Kidney epithelial cell (primary cell): ENCODE results near the gene MAGEF1. TPM values are rescaled to one million over a fixed set of nuclear protein-coding genes. Genes with fewer than 3 reads are reported as not detected.

ENCODE experiments used
- DNase-seq: peaks from one replicate; pipeline ENCODE4 v3.0.0-alpha.2; 2010; ENCODE audit warnings: low read depth
- H3K27me3 ChIP-seq: 2 replicates; pipeline ENCODE4 v1.6.0; 2011; ENCODE audit warnings: low read length; ENCODE audit not compliant: control insufficient read depth, insufficient read depth
- H3K36me3 ChIP-seq: 2 replicates; pipeline ENCODE4 v1.5.1; 2011; ENCODE audit warnings: low read length; ENCODE audit not compliant: control insufficient read depth, insufficient read depth
- H3K4me3 ChIP-seq: 2 replicates; pipeline ENCODE4 v1.5.1; 2011; ENCODE audit warnings: low read depth, mild to moderate bottlenecking, control low read depth, low read length
- total RNA-seq: library from RNA; depleted of rRNA; stranded (reverse); fragments of >200 nt; gene quantifications from 2 replicates; pipeline ENCODE4 v1.2.3, GENCODE V29; 2015
- TF ChIP-seq, protein P1 (sequence below): IDR thresholded peaks from 2 replicates; pipeline ENCODE4 v1.5.1; 2011; ENCODE audit warnings: mild to moderate bottlenecking, moderate library complexity, low read length, control low read depth, inconsistent platforms; ENCODE audit not compliant: insufficient read depth, poor library complexity, severe bottlenecking

The MAGEF1 gene
- total RNA-seq, 1 donor from 2014 or later, result 48.0 TPM

DNA sequence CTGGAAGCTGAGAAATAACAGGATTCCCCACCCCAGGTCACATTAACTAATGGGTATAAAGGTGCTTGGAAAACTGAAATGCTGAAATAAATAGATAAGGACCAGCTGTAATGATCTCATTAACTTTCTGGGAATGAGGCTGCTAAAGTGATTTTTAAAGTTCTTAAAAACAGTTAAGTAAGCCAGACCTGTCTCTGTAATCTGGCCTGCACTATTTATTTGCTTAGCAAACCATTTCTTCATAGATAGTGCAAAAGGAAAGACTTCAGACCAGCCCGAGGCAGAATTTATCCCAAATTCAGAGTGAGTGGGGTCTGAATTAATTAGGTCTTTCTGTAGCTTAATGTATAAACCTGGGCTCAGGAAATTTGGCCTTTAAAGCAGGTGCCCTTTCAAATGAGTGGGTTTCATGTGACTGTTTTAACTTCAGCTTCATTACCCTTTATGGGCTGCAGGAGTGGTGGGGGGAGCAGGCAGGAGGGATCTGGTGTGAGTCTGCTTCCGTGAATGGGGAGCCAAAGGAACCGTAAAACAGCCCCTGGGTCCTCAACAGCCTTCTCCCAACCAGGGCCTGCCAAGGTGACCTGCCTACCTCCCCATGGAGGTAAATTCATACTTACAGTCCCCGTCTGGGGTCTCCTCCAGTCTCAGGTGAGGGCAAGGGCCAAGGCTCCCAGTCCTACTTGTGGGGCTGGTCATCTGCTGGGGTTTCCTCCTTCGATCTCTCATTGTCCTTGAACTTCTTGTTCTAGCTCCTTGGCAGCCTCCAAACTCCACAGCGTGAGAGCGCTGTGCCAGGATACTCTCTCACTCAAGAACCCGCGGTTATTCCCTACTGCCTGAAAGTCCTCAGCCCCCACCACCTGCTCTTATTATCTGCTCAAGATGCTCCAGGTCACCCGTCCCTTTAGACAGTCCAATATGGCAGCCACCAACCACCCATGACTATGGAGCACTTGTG is 31.2 kb downstream of the MAGEF1 start:
- Histone ChIP-seq H3K4me3 (no peak overlapping the region), H3K27me3 (no peaks in the 10 kb centered on the region), H3K36me3 (no peaks in the 10 kb centered on the region)
- TF ChIP-seq, protein P1, sequence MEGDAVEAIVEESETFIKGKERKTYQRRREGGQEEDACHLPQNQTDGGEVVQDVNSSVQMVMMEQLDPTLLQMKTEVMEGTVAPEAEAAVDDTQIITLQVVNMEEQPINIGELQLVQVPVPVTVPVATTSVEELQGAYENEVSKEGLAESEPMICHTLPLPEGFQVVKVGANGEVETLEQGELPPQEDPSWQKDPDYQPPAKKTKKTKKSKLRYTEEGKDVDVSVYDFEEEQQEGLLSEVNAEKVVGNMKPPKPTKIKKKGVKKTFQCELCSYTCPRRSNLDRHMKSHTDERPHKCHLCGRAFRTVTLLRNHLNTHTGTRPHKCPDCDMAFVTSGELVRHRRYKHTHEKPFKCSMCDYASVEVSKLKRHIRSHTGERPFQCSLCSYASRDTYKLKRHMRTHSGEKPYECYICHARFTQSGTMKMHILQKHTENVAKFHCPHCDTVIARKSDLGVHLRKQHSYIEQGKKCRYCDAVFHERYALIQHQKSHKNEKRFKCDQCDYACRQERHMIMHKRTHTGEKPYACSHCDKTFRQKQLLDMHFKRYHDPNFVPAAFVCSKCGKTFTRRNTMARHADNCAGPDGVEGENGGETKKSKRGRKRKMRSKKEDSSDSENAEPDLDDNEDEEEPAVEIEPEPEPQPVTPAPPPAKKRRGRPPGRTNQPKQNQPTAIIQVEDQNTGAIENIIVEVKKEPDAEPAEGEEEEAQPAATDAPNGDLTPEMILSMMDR, result no peak
- no peak for DNase-seq

DNA sequence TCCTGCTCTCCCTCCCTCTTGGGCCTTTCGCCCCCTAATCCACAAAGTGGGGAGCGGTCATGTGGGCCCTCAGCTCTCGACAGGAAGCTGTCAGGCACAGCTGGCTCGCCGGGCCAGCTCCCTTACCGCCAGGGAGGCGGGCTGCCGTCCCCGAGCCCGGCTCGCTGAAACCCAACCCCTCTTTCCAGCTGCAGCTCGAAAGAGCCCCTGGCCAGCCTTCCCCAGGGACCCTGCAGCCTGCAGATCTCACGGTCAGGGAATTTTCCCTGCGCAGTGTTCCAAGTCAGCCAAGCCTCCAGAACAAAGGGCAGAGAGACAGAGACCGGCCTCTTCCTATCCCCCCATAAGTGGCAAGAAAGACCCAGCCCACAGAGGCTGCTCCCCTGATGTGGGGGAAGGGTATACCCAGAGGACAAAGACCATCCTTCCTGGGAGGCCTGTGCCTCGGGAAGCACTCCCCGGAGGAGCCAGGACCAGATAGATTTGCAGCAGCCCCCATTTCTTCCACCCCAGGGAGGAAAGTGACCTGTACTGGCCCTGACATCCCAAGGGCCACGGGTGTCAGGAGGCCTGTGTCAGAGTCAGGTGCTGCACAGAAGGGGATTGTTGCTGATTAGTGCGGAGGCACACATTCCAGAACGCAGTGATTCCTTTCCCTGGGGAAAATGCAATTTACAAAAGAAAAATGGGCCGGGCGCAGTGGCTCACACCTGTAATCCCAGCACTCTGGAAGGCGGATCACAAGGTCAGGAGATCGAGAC is 32.6 kb downstream of the MAGEF1 start:
- no peak overlapping the region for H3K4me3 ChIP-seq
- no peaks in the 10 kb centered on the region for H3K36me3 ChIP-seq
- no peaks in the 10 kb centered on the region for H3K27me3 ChIP-seq
- TF ChIP-seq, protein P1, result no peak
- no peak for DNase-seq

DNA sequence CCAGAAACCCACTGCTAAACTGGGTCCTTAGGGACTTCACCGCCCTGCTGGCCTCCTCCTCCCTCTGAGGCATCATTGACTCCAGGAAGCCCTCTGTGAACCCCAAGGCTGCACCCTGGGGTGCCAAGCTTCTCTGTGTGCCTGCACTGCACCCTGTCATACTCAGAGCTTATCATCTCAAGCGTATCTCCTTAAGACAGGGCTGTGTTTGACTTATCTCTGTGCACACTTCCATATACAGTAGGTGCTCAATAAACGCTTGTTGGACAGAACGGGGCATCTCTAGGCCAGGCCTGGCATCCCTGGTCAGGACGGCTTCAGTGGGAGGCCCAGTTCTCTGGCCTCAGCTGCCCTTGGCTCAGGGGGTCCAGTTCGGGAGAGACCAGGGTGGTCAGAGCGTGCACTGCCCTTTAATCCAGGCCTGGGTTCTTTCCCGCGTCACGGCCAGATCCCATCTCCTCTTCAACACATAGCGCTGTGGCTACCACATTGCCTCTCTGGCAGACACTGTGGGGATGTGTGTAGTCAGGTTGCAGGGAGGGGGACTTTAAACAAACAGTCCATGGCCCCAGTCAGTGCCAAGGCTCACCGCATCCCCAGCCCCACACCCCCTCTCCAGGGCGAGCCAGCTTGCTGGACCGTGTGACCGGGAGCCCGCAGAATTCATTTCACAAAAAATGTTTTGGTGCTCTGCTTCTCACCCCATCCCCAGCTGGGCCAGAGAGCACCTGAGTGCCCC is 33.4 kb downstream of the MAGEF1 start:
- Histone ChIP-seq H3K4me3 (no peak overlapping the region), H3K36me3 (no peaks in the 10 kb centered on the region), H3K27me3 (peaks cover under 1% of the 10 kb centered on the region)
- no peak for DNase-seq
- TF ChIP-seq, protein P1, result no peak

DNA sequence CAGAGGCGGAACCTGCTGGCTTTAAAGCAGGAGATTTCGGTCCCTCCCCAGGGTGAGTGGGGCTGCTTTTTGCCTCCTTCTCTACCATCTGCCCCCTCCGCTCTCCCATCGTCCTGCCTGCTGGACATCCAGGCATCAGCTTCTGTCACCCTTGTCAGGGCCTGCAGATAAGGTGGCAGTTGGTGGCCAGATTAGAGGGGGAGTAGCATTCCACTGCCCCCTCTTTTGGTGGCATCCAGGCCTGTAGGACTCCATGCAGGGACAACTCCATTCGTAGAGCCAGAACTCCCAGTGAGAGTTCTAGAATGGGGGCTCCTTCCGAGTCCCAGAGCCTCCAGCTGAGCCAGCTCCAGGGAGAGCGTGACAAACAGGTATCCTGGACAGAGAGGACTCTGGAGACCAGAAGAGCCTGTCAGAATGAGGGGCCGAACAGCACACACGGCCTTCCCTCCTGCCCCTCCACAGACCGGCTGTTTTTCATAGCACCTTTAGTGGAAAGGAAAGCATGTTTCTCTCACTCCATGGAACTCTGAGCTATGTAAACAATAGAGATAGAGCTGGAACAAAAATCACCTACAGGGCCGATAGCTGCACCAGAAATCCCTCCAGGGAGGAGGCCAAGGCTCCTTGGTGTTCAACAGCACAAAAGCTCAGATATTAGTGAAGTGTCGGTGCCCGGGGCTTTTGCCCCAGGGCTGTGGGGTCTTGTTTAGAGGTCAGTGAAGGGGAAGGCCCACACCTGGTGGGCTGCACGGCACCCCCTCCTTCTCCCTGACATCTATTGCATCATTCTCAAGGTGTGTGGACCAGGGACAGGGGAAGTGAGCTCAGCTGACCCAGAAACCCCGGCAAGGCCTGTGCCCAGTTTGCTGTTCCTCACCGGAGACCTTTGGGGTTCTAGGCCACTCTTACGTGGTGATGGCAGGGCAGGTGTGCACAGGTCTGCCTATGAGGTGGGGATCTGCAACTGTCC is 34.2 kb downstream of the MAGEF1 start:
- no peak for DNase-seq
- Histone ChIP-seq H3K27me3 (peaks cover 7% of the 10 kb centered on the region), H3K4me3 (no peak overlapping the region), H3K36me3 (no peaks in the 10 kb centered on the region)
- TF ChIP-seq, protein P1, result no peak

DNA sequence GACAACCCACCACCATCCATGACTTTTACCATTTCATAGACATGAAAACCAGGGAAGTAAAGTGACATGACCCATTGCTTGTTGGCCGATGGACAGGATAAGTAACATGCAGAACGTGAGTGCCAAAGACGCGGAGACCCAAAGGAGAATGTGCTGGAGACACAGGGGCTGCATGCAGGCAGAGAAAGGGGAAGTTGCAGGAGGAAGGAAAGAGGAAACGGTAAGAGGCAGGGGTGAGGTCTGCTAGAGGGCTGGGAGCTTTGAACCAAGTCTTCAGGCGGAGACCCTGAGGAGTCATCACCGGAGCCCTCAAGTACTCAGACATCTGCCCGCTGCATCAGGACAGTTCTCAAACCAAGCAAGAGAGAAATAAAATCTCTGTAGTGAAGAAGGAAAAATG is 34.9 kb downstream of the MAGEF1 start:
- Histone ChIP-seq H3K4me3 (no peak overlapping the region), H3K27me3 (peaks cover 7% of the 10 kb centered on the region), H3K36me3 (no peaks in the 10 kb centered on the region)
- no peak for DNase-seq
- TF ChIP-seq, protein P1, result no peak
